ENCODE measurements around the gene GUCY2C.

GUCY2C gene

DNA sequence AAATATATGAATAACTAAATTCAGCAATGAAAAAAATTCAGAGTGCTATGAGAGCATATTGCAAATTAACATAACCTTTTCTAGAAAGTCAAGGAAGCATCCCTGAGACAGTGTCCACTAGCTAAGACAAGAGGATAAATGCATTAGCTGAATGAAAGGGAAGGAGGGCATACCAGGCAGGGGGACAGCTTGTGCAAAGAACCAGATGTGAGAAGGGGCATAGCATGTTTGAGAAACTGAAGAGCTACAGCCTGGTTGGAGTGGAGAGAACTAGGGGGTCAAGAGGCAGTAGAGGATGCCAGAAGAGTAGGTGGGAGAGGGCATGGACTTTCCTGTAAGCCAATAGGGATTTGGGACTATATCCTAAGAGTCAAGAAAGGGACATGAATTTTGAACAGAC is 2.2 kb upstream of the GUCY2C start:
- no peak for DNase-seq

DNA sequence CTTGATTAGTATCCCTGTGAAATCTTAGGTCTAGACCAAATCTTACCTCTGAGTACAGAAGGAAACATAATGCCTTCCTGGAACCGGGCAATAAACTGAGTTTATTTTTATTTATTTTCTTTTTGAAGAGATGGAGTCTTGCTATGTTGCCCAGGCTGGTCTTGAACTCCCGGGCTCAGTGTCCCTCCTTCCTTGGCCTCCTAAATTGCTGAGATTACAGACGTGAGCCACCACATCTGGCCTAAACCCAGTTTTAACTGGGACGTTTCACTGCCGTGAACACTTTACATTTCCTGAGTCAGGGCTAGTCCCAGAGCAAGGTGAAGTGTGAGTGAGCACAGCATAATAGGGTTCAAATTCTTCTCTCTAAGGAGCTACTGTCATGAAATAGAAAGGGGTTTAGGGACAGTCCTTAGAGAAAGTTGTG is 671 bp downstream of the GUCY2C start:
- H3K9me3 ChIP-seq (ENCODE audit: insufficient read depth, low read length, severe bottlenecking): no peaks in the 10 kb centered on the region
- no peak overlapping the region for H2AFZ ChIP-seq (ENCODE audit: low read depth, low read length)
- ATAC-seq (ENCODE audit: insufficient read depth, low read depth) (no peak), DNase-seq (no peak)
- H3K27me3 ChIP-seq (ENCODE audit: insufficient read depth, low read length, poor library complexity): peaks cover 15% of the 10 kb centered on the region
- H3K9ac ChIP-seq (ENCODE audit: low read depth, low read length): no peak overlapping the region
- H3K4me1 ChIP-seq (ENCODE audit: insufficient read depth, low read length): no peaks in the 10 kb centered on the region
- TF ChIP-seq EZH2 (IDR thresholded peaks at IDR 0.05; ENCODE audit: borderline replicate concordance, low read depth, low read length, severe bottlenecking) (no peak), CTCF (IDR thresholded peaks at IDR 0.05; ENCODE audit: borderline replicate concordance, extremely low read depth, low read length, poor library complexity, severe bottlenecking) (no peak)
- H3K4me3 ChIP-seq (ENCODE audit: low read depth in 1 of 2, low read length in 2 of 2): no peak overlapping the region
- no peaks in the 10 kb centered on the region for H4K20me1 ChIP-seq (ENCODE audit: insufficient read depth, low read length)
- no peak overlapping the region for H3K27ac ChIP-seq (ENCODE audit: low read length)
- H3K36me3 ChIP-seq (ENCODE audit: insufficient read depth, low read length): no peaks in the 10 kb centered on the region
- no peaks in the 10 kb centered on the region for H3K79me2 ChIP-seq (ENCODE audit: insufficient read depth, low read length)
- no peak overlapping the region for H3K4me2 ChIP-seq (ENCODE audit: insufficient read depth, low read length)

More for the DNA sequence above, 2.2 kb upstream of the GUCY2C start:
- no peak overlapping the region for H2AFZ ChIP-seq (ENCODE audit: low read depth, low read length)
- no peaks in the 10 kb centered on the region for H3K9me3 ChIP-seq (ENCODE audit: insufficient read depth, low read length, severe bottlenecking)
- no peak overlapping the region for H3K9ac ChIP-seq (ENCODE audit: low read depth, low read length)
- TF ChIP-seq EZH2 (IDR thresholded peaks at IDR 0.05; ENCODE audit: borderline replicate concordance, low read depth, low read length, severe bottlenecking) (no peak), CTCF (IDR thresholded peaks at IDR 0.05; ENCODE audit: borderline replicate concordance, extremely low read depth, low read length, poor library complexity, severe bottlenecking) (no peak)
- H3K4me1 ChIP-seq (ENCODE audit: insufficient read depth, low read length): no peaks in the 10 kb centered on the region
- peaks cover 8% of the 10 kb centered on the region for H3K27me3 ChIP-seq (ENCODE audit: insufficient read depth, low read length, poor library complexity)
- H3K4me3 ChIP-seq (ENCODE audit: low read depth in 1 of 2, low read length in 2 of 2): no peak overlapping the region
- no peaks in the 10 kb centered on the region for H4K20me1 ChIP-seq (ENCODE audit: insufficient read depth, low read length)
- ATAC-seq (ENCODE audit: insufficient read depth, low read depth): no peak
- H3K79me2 ChIP-seq (ENCODE audit: insufficient read depth, low read length): no peaks in the 10 kb centered on the region
- H3K4me2 ChIP-seq (ENCODE audit: insufficient read depth, low read length): no peak overlapping the region
- H3K36me3 ChIP-seq (ENCODE audit: insufficient read depth, low read length): no peaks in the 10 kb centered on the region
- H3K27ac ChIP-seq (ENCODE audit: low read length): no peak overlapping the region

DNA sequence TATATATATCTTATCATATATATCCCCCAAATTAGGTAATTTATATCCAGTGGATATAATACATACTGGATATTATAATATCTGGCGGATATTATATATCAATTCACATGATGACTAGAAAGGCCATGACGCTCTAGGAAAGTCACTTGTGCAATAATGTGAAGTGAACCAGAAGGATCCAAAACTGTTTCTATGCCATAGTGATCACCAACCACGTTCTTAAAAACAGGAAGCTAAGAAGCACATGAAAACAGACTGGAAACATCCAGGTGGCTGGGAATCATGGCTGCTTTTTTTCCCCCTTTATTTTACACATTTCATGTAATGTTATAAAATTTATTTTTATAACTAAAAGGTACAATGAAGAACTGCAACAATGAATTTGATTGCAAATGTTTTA is 1.4 kb downstream of the GUCY2C start:
- Histone ChIP-seq H3K27ac (ENCODE audit: low read length) (no peak overlapping the region), H4K20me1 (ENCODE audit: insufficient read depth, low read length) (no peaks in the 10 kb centered on the region), H3K4me3 (ENCODE audit: low read depth in 1 of 2, low read length in 2 of 2) (no peak overlapping the region), H3K4me2 (ENCODE audit: insufficient read depth, low read length) (no peak overlapping the region), H3K36me3 (ENCODE audit: insufficient read depth, low read length) (no peaks in the 10 kb centered on the region), H3K9me3 (ENCODE audit: insufficient read depth, low read length, severe bottlenecking) (no peaks in the 10 kb centered on the region), H2AFZ (ENCODE audit: low read depth, low read length) (no peak overlapping the region), H3K27me3 (ENCODE audit: insufficient read depth, low read length, poor library complexity) (peaks cover 15% of the 10 kb centered on the region), H3K4me1 (ENCODE audit: insufficient read depth, low read length) (no peaks in the 10 kb centered on the region), H3K9ac (ENCODE audit: low read depth, low read length) (no peak overlapping the region), H3K79me2 (ENCODE audit: insufficient read depth, low read length) (no peaks in the 10 kb centered on the region)
- no peak for TF ChIP-seq CTCF (IDR thresholded peaks at IDR 0.05; ENCODE audit: borderline replicate concordance, extremely low read depth, low read length, poor library complexity, severe bottlenecking)
- TF ChIP-seq EZH2 (IDR thresholded peaks at IDR 0.05; ENCODE audit: borderline replicate concordance, low read depth, low read length, severe bottlenecking): no peak
- no peak for ATAC-seq (ENCODE audit: insufficient read depth, low read depth)
- no peak for DNase-seq
